ENCODE measurements around the gene DHCR7.

DHCR7 gene

GRCh38 chr11:71448257-71449171 is at the start of gene DHCR7:
DHCR7 (minus strand) TSS chr11:71448393; CDS start chr11:71444952, 3,441 bp downstream.
- H3K4me1 ChIP-seq (ENCODE audit: control insufficient read depth, insufficient read depth, low read length) = peaks cover 26% of the 10 kb centered on the region
- peak within 1 kb of the TSS; percentile 76 for H3K9ac ChIP-seq (ENCODE audit: low read length)
- H3K36me3 ChIP-seq (ENCODE audit: control insufficient read depth, insufficient read depth, low read length) = peaks cover 41% of the 10 kb centered on the region
- no peaks in the 10 kb centered on the region for H3K27me3 ChIP-seq (ENCODE audit: control insufficient read depth, insufficient read depth, low read length)
- H3K27ac ChIP-seq (ENCODE audit: low read depth, low read length) = peak within 1 kb of the TSS; percentile 48; the same call in 1 of the 2 replicates
- peaks cover 5% of the 10 kb centered on the region; the same call in 1 of the 2 replicates for H3K9me3 ChIP-seq (ENCODE audit: control insufficient read depth, insufficient read depth, low read depth, low read length)
- peak within 1 kb of the TSS; percentile 88 for H3K4me3 ChIP-seq (ENCODE audit: low read depth, low read length)

GRCh38 chr11:71496421-71496820 is 48.2 kb upstream of the DHCR7 start:
- Histone ChIP-seq H3K27me3 (ENCODE audit: control insufficient read depth, insufficient read depth, low read length) (no peaks in the 10 kb centered on the region), H3K36me3 (ENCODE audit: control insufficient read depth, insufficient read depth, low read length) (peaks cover 72% of the 10 kb centered on the region)

GRCh38 chr11:71495286-71496230 is 47.4 kb upstream of the DHCR7 start:
- no peak overlapping the region for H3K4me3 ChIP-seq (ENCODE audit: low read depth, low read length)
- H3K4me1 ChIP-seq (ENCODE audit: control insufficient read depth, insufficient read depth, low read length) = no peaks in the 10 kb centered on the region
- H3K9ac ChIP-seq (ENCODE audit: low read length) = no peak overlapping the region
- H3K27me3 ChIP-seq (ENCODE audit: control insufficient read depth, insufficient read depth, low read length) = no peaks in the 10 kb centered on the region
- H3K27ac ChIP-seq (ENCODE audit: low read depth, low read length) = no peak overlapping the region
- peaks cover 77% of the 10 kb centered on the region for H3K36me3 ChIP-seq (ENCODE audit: control insufficient read depth, insufficient read depth, low read length)
- H3K9me3 ChIP-seq (ENCODE audit: control insufficient read depth, insufficient read depth, low read depth, low read length) = peaks cover 7% of the 10 kb centered on the region; the same call in 1 of the 2 replicates

More at GRCh38 chr11:71496421-71496820, 48.2 kb upstream of the DHCR7 start:
- H3K9me3 ChIP-seq (ENCODE audit: control insufficient read depth, insufficient read depth, low read depth, low read length) = peaks cover 7% of the 10 kb centered on the region; the same call in 1 of the 2 replicates
- H3K27ac ChIP-seq (ENCODE audit: low read depth, low read length) = no peak overlapping the region
- no peaks in the 10 kb centered on the region for H3K4me1 ChIP-seq (ENCODE audit: control insufficient read depth, insufficient read depth, low read length)
- no peak overlapping the region for H3K9ac ChIP-seq (ENCODE audit: low read length)
- H3K4me3 ChIP-seq (ENCODE audit: low read depth, low read length) = no peak overlapping the region

GRCh38 chr11:71491940-71492339 is 43.7 kb upstream of the DHCR7 start:
- Histone ChIP-seq H3K9ac (ENCODE audit: low read length) (no peak overlapping the region), H3K27ac (ENCODE audit: low read depth, low read length) (no peak overlapping the region), H3K4me1 (ENCODE audit: control insufficient read depth, insufficient read depth, low read length) (peaks cover 16% of the 10 kb centered on the region; the same call in 1 of the 2 replicates), H3K4me3 (ENCODE audit: low read depth, low read length) (no peak overlapping the region), H3K27me3 (ENCODE audit: control insufficient read depth, insufficient read depth, low read length) (no peaks in the 10 kb centered on the region), H3K9me3 (ENCODE audit: control insufficient read depth, insufficient read depth, low read depth, low read length) (peaks cover 7% of the 10 kb centered on the region; the same call in 1 of the 2 replicates), H3K36me3 (ENCODE audit: control insufficient read depth, insufficient read depth, low read length) (peaks cover 56% of the 10 kb centered on the region)

- Histone ChIP-seq H3K9me3 (ENCODE audit: control insufficient read depth, insufficient read depth, low read depth, low read length) (peaks cover 6% of the 10 kb centered on the region; the same call in 1 of the 2 replicates), H3K4me3 (ENCODE audit: low read depth, low read length) (no peak overlapping the region), H3K27me3 (ENCODE audit: control insufficient read depth, insufficient read depth, low read length) (no peaks in the 10 kb centered on the region), H3K36me3 (ENCODE audit: control insufficient read depth, insufficient read depth, low read length) (peaks cover 53% of the 10 kb centered on the region), H3K4me1 (ENCODE audit: control insufficient read depth, insufficient read depth, low read length) (peaks cover 16% of the 10 kb centered on the region; the same call in 1 of the 2 replicates), H3K27ac (ENCODE audit: low read depth, low read length) (no peak overlapping the region), H3K9ac (ENCODE audit: low read length) (no peak overlapping the region)
Measured at GRCh38 chr11:71491531-71491930, 43.3 kb upstream of the DHCR7 start.

- Histone ChIP-seq H3K4me3 (ENCODE audit: low read depth, low read length) (no peak overlapping the region), H3K9ac (ENCODE audit: low read length) (no peak overlapping the region), H3K36me3 (ENCODE audit: control insufficient read depth, insufficient read depth, low read length) (peaks cover 53% of the 10 kb centered on the region), H3K27me3 (ENCODE audit: control insufficient read depth, insufficient read depth, low read length) (no peaks in the 10 kb centered on the region), H3K27ac (ENCODE audit: low read depth, low read length) (no peak overlapping the region), H3K9me3 (ENCODE audit: control insufficient read depth, insufficient read depth, low read depth, low read length) (0 out of 2 replicates have a peak, but pooled peaks cover 1% of the 10 kb centered on the region), H3K4me1 (ENCODE audit: control insufficient read depth, insufficient read depth, low read length) (peaks cover 16% of the 10 kb centered on the region; the same call in 1 of the 2 replicates)
Measured at GRCh38 chr11:71490731-71491390, 42.7 kb upstream of the DHCR7 start.

- H3K4me1 ChIP-seq (ENCODE audit: control insufficient read depth, insufficient read depth, low read length) = peaks cover 16% of the 10 kb centered on the region; the same call in 1 of the 2 replicates
- peaks cover 53% of the 10 kb centered on the region for H3K36me3 ChIP-seq (ENCODE audit: control insufficient read depth, insufficient read depth, low read length)
- no peak overlapping the region for H3K4me3 ChIP-seq (ENCODE audit: low read depth, low read length)
- H3K27ac ChIP-seq (ENCODE audit: low read depth, low read length) = no peak overlapping the region
- no peak overlapping the region for H3K9ac ChIP-seq (ENCODE audit: low read length)
- H3K27me3 ChIP-seq (ENCODE audit: control insufficient read depth, insufficient read depth, low read length) = no peaks in the 10 kb centered on the region
- H3K9me3 ChIP-seq (ENCODE audit: control insufficient read depth, insufficient read depth, low read depth, low read length) = no peaks in the 10 kb centered on the region
Measured at GRCh38 chr11:71490044-71490730, 42.0 kb upstream of the DHCR7 start.

GRCh38 chr11:71489311-71490043 is 41.3 kb upstream of the DHCR7 start:
- peaks cover 16% of the 10 kb centered on the region; the same call in 1 of the 2 replicates for H3K4me1 ChIP-seq (ENCODE audit: control insufficient read depth, insufficient read depth, low read length)
- no peak overlapping the region for H3K27ac ChIP-seq (ENCODE audit: low read depth, low read length)
- peaks cover 58% of the 10 kb centered on the region for H3K36me3 ChIP-seq (ENCODE audit: control insufficient read depth, insufficient read depth, low read length)
- H3K4me3 ChIP-seq (ENCODE audit: low read depth, low read length) = no peak overlapping the region
- no peak overlapping the region for H3K9ac ChIP-seq (ENCODE audit: low read length)
- no peaks in the 10 kb centered on the region for H3K9me3 ChIP-seq (ENCODE audit: control insufficient read depth, insufficient read depth, low read depth, low read length)
- no peaks in the 10 kb centered on the region for H3K27me3 ChIP-seq (ENCODE audit: control insufficient read depth, insufficient read depth, low read length)

- H3K36me3 ChIP-seq (ENCODE audit: control insufficient read depth, insufficient read depth, low read length) = peaks cover 61% of the 10 kb centered on the region
- no peaks in the 10 kb centered on the region for H3K9me3 ChIP-seq (ENCODE audit: control insufficient read depth, insufficient read depth, low read depth, low read length)
- H3K27ac ChIP-seq (ENCODE audit: low read depth, low read length) = peak overlapping the region; percentile 71; the same call in 1 of the 2 replicates
- H3K4me3 ChIP-seq (ENCODE audit: low read depth, low read length) = no peak overlapping the region
- peaks cover 16% of the 10 kb centered on the region; the same call in 1 of the 2 replicates for H3K4me1 ChIP-seq (ENCODE audit: control insufficient read depth, insufficient read depth, low read length)
- peak overlapping the region; percentile 14 for H3K9ac ChIP-seq (ENCODE audit: low read length)
- H3K27me3 ChIP-seq (ENCODE audit: control insufficient read depth, insufficient read depth, low read length) = no peaks in the 10 kb centered on the region
Measured at GRCh38 chr11:71488681-71489270, 40.6 kb upstream of the DHCR7 start.

Data from HUES6 (cell line).